Trophoblast cell (in vitro differentiated cells and primary cell): Measurements from ENCODE around the gene STX10.

Experiments used
- DNase-seq, 2 donors: peaks; one replicate each; pipeline ENCODE4 v3.0.0-alpha.2; 2016
- H2AFZ ChIP-seq: 2 replicates; pipeline ENCODE4 v1.6.1; 2013; ENCODE audit warnings: low read length, moderate library complexity, mild to moderate bottlenecking; ENCODE audit not compliant: insufficient read depth, poor library complexity
- H2AK5ac ChIP-seq: 2 replicates; pipeline ENCODE4 v1.6.1; 2013; ENCODE audit warnings: mild to moderate bottlenecking, low read length
- H2BK120ac ChIP-seq: 2 replicates; pipeline ENCODE4 v1.6.1; 2013; ENCODE audit warnings: low read length, mild to moderate bottlenecking, moderate library complexity; ENCODE audit not compliant: insufficient read depth, poor library complexity
- H2BK12ac ChIP-seq: 2 replicates; pipeline ENCODE4 v1.6.1; 2013; ENCODE audit warnings: mild to moderate bottlenecking, low read length, moderate library complexity
- H2BK5ac ChIP-seq: 2 replicates; pipeline ENCODE4 v1.6.1; 2013; ENCODE audit warnings: low read length, low read depth, moderate library complexity, mild to moderate bottlenecking; ENCODE audit not compliant: poor library complexity
- H3K14ac ChIP-seq: 2 replicates; pipeline ENCODE4 v1.6.1; 2013; ENCODE audit warnings: mild to moderate bottlenecking, low read length
- H3K18ac ChIP-seq: 2 replicates; pipeline ENCODE4 v1.6.1; 2013; ENCODE audit warnings: mild to moderate bottlenecking, low read length
- H3K23ac ChIP-seq: 2 replicates; pipeline ENCODE4 v1.6.1; 2013; ENCODE audit warnings: low read length
- H3K27ac ChIP-seq: 2 replicates; pipeline ENCODE4 v1.5.1; 2013; ENCODE audit warnings: low read depth, mild to moderate bottlenecking, inconsistent platforms, low read length, moderate library complexity
- H3K27me3 ChIP-seq: 2 replicates; pipeline ENCODE4 v1.6.1; 2013; ENCODE audit warnings: inconsistent platforms, mild to moderate bottlenecking, low read length, moderate library complexity; ENCODE audit not compliant: insufficient read depth
- H3K36me3 ChIP-seq, 2 experiments: 1 replicate in 1 of 2; 2 replicates in 1 of 2; pipeline ENCODE4 v1.6.1; 2013; ENCODE audit warnings: low read length in 2 of 2, mild to moderate bottlenecking in 2 of 2, moderate library complexity in 1 of 2; ENCODE audit not compliant: insufficient read depth in 2 of 2, control insufficient read depth in 1 of 2
- H3K4ac ChIP-seq: 2 replicates; pipeline ENCODE4 v1.6.1; 2013; ENCODE audit warnings: low read depth, mild to moderate bottlenecking, low read length, moderate library complexity
- H3K4me1 ChIP-seq, 2 experiments: 1 replicate in 1 of 2; 2 replicates in 1 of 2; pipeline ENCODE4 v1.6.1; 2013; ENCODE audit warnings: low read length in 2 of 2, mild to moderate bottlenecking in 2 of 2, moderate library complexity in 1 of 2; ENCODE audit not compliant: insufficient read depth in 2 of 2, control insufficient read depth in 1 of 2
- H3K4me2 ChIP-seq: 2 replicates; pipeline ENCODE4 v1.6.1; 2013; ENCODE audit warnings: inconsistent platforms, mild to moderate bottlenecking, low read length, moderate library complexity
- H3K4me3 ChIP-seq: 2 replicates; pipeline ENCODE4 v1.5.1; 2013; ENCODE audit warnings: mild to moderate bottlenecking, low read depth, low read length, inconsistent platforms
- H3K79me1 ChIP-seq: one replicate; pipeline ENCODE4 v1.6.1; 2013; ENCODE audit warnings: low read length
- H3K79me2 ChIP-seq: 2 replicates; pipeline ENCODE4 v1.6.1; 2013; ENCODE audit warnings: low read length, mild to moderate bottlenecking; ENCODE audit not compliant: control insufficient read depth, insufficient read depth, poor library complexity
- H3K9ac ChIP-seq: 2 replicates; pipeline ENCODE4 v1.6.1; 2013; ENCODE audit warnings: mild to moderate bottlenecking, low read length
- H3K9me3 ChIP-seq: 2 replicates; pipeline ENCODE4 v1.6.1; 2013; ENCODE audit warnings: low read depth, mild to moderate bottlenecking, control low read depth, inconsistent platforms, low read length; ENCODE audit not compliant: insufficient read depth
- H4K12ac ChIP-seq: 2 replicates; pipeline ENCODE4 v1.6.1; 2013; ENCODE audit warnings: low read depth, mild to moderate bottlenecking, low read length, moderate library complexity
- H4K8ac ChIP-seq: 2 replicates; pipeline ENCODE4 v1.6.1; 2013; ENCODE audit warnings: low read depth, mild to moderate bottlenecking, low read length, moderate library complexity
- H4K91ac ChIP-seq: one replicate; pipeline ENCODE4 v1.6.1; 2013; ENCODE audit warnings: low read depth, mild to moderate bottlenecking, low read length, moderate library complexity
- WGBS: extraction: QIAGEN DNeasy Blood & Tissue Kit; methylation state at CpG from one replicate; pipeline ENCODE4 v1.1.7; 2013; ENCODE audit warnings: missing lambda C conversion rate; ENCODE audit not compliant: insufficient read length, insufficient coverage; ENCODE audit errors: extremely low coverage; 5-methylcytosine and 5-hydroxymethylcytosine counted together

STX10 gene

GRCh38 chr19:13163609-13164342 lies 13.6 kb upstream of the STX10 start:
- H2BK120ac ChIP-seq = peak overlapping the region; percentile 100
- no peak overlapping the region for H3K9ac ChIP-seq
- H3K4me1 ChIP-seq = peaks cover 31 to 35% of the 10 kb centered on the region in 2 experiments
- H2BK5ac ChIP-seq = peak overlapping the region; percentile 100
- H4K91ac ChIP-seq = peak overlapping the region; percentile 94
- H3K36me3 ChIP-seq = no peaks in the 10 kb centered on the region
- H3K9me3 ChIP-seq = no peaks in the 10 kb centered on the region
- H3K27ac ChIP-seq = peak overlapping the region; percentile 96
- WGBS = no CpG with 5 or more reads among the region's 20 CpGs
- peak overlapping the region; percentile 99 for H2BK12ac ChIP-seq
- H3K4me3 ChIP-seq = peak overlapping the region; percentile 10
- no peak overlapping the region for H3K23ac ChIP-seq
- peak overlapping the region; percentile 50 for H3K4me2 ChIP-seq
- peak; percentile 79 to 81 for DNase-seq
- peak overlapping the region; percentile 98 for H3K14ac ChIP-seq
- H3K27me3 ChIP-seq = no peaks in the 10 kb centered on the region
- H2AFZ ChIP-seq = peak overlapping the region; percentile 84
- H4K8ac ChIP-seq = peak overlapping the region; percentile 97
- H2AK5ac ChIP-seq = peak overlapping the region; percentile 99
- peak overlapping the region; percentile 95 for H4K12ac ChIP-seq
- peaks cover 10% of the 10 kb centered on the region for H3K79me2 ChIP-seq
- peak overlapping the region; percentile 96 for H3K4ac ChIP-seq
- peaks cover 55% of the 10 kb centered on the region for H3K79me1 ChIP-seq
- H3K18ac ChIP-seq = peak overlapping the region; percentile 97

- no peak overlapping the region for H3K4me3 ChIP-seq
- peaks cover 49% of the 10 kb centered on the region for H3K79me1 ChIP-seq
- H3K4me1 ChIP-seq = peaks cover 28 to 30% of the 10 kb centered on the region in 2 experiments
- no peaks in the 10 kb centered on the region for H3K9me3 ChIP-seq
- H3K4me2 ChIP-seq = peak overlapping the region; percentile 50
- peak overlapping the region; percentile 95 for H4K12ac ChIP-seq
- peak; percentile 100 for DNase-seq
- peak overlapping the region; percentile 97 for H3K18ac ChIP-seq
- H3K23ac ChIP-seq = no peak overlapping the region
- peak overlapping the region; percentile 94 for H4K91ac ChIP-seq
- no CpG with 5 or more reads among the region's 58 CpGs for WGBS
- no peaks in the 10 kb centered on the region for H3K27me3 ChIP-seq
- peak overlapping the region; percentile 12 for H3K9ac ChIP-seq
- H2AFZ ChIP-seq = peak overlapping the region; percentile 84
- H2BK12ac ChIP-seq = peak overlapping the region; percentile 99
- peak overlapping the region; percentile 99 for H2AK5ac ChIP-seq
- H3K14ac ChIP-seq = peak overlapping the region; percentile 98
- peak overlapping the region; percentile 97 for H4K8ac ChIP-seq
- peak overlapping the region; percentile 100 for H2BK120ac ChIP-seq
- peaks cover 10% of the 10 kb centered on the region for H3K79me2 ChIP-seq
- H3K36me3 ChIP-seq = no peaks in the 10 kb centered on the region
- peak overlapping the region; percentile 96 for H3K27ac ChIP-seq
- H3K4ac ChIP-seq = peak overlapping the region; percentile 96
- H2BK5ac ChIP-seq = peak overlapping the region; percentile 100
Measured at GRCh38 chr19:13162724-13163608, 12.8 kb upstream of the STX10 start.

- no peak overlapping the region for H2AFZ ChIP-seq
- H4K8ac ChIP-seq = no peak overlapping the region
- no peak overlapping the region for H2BK12ac ChIP-seq
- H3K14ac ChIP-seq = no peak overlapping the region
- peaks cover 26 to 34% of the 10 kb centered on the region in 2 experiments for H3K4me1 ChIP-seq
- no peaks in the 10 kb centered on the region for H3K9me3 ChIP-seq
- H3K36me3 ChIP-seq = no peaks in the 10 kb centered on the region
- H3K27me3 ChIP-seq = no peaks in the 10 kb centered on the region
- H3K4me3 ChIP-seq = no peak overlapping the region
- no peak overlapping the region for H3K18ac ChIP-seq
- H3K23ac ChIP-seq = no peak overlapping the region
- no peak overlapping the region for H3K9ac ChIP-seq
- H2AK5ac ChIP-seq = peak overlapping the region; percentile 35
- no peak overlapping the region for H4K12ac ChIP-seq
- peaks cover 13% of the 10 kb centered on the region for H3K79me2 ChIP-seq
- H3K27ac ChIP-seq = no peak overlapping the region
- H3K4ac ChIP-seq = no peak overlapping the region
- peak in 1 of 2 donors; percentile 48 for DNase-seq
- H3K79me1 ChIP-seq = peaks cover 38% of the 10 kb centered on the region
- H2BK120ac ChIP-seq = no peak overlapping the region
- no peak overlapping the region for H4K91ac ChIP-seq
- no CpG with 5 or more reads among the region's 1 CpG for WGBS
- H2BK5ac ChIP-seq = no peak overlapping the region
- H3K4me2 ChIP-seq = no peak overlapping the region
Measured at GRCh38 chr19:13160557-13160956, 10.4 kb upstream of the STX10 start.

GRCh38 chr19:13159713-13160112 lies 9.5 kb upstream of the STX10 start:
- Histone ChIP-seq H3K27ac (no peak overlapping the region), H3K18ac (no peak overlapping the region), H3K9me3 (no peaks in the 10 kb centered on the region), H3K4me1 (peaks cover 27 to 32% of the 10 kb centered on the region in 2 experiments), H2BK5ac (no peak overlapping the region), H4K12ac (no peak overlapping the region), H2AFZ (no peak overlapping the region), H2BK12ac (no peak overlapping the region), H4K91ac (no peak overlapping the region), H3K79me1 (peaks cover 36% of the 10 kb centered on the region), H3K4me2 (no peak overlapping the region), H2AK5ac (no peak overlapping the region), H3K36me3 (no peaks in the 10 kb centered on the region), H3K4me3 (no peak overlapping the region), H4K8ac (no peak overlapping the region), H3K27me3 (no peaks in the 10 kb centered on the region), H3K14ac (no peak overlapping the region), H3K79me2 (peaks cover 14% of the 10 kb centered on the region), H2BK120ac (no peak overlapping the region), H3K9ac (no peak overlapping the region), H3K23ac (no peak overlapping the region), H3K4ac (no peak overlapping the region)
- WGBS = no CpG with 5 or more reads among the region's 3 CpGs
- no peak for DNase-seq
